ENCODE results near the gene STRIP1.

STRIP1 gene

DNA sequence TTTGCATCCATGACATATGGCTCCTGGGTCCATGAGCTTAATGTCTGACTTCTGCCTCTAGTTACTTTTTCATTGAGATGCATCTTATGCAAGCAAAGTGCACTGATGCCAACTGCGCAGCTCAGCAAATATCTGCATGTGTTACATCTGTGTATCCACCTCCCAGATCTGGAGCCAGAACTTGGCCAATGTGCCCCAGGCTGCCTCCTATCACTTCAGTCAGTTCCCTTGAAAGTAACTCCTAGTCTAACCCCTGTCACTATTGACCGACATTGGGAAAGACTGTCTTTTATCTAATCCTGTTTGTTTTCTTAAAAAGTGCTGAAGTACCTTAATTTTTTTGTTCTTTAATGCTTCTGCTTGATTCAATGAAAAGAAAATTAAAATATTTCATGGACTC lies 58.6 kb downstream of the STRIP1 start:
- peaks cover 2% of the 10 kb centered on the region for H3K4me1 ChIP-seq (ENCODE audit: control insufficient read depth, insufficient read depth, low read length)

DNA sequence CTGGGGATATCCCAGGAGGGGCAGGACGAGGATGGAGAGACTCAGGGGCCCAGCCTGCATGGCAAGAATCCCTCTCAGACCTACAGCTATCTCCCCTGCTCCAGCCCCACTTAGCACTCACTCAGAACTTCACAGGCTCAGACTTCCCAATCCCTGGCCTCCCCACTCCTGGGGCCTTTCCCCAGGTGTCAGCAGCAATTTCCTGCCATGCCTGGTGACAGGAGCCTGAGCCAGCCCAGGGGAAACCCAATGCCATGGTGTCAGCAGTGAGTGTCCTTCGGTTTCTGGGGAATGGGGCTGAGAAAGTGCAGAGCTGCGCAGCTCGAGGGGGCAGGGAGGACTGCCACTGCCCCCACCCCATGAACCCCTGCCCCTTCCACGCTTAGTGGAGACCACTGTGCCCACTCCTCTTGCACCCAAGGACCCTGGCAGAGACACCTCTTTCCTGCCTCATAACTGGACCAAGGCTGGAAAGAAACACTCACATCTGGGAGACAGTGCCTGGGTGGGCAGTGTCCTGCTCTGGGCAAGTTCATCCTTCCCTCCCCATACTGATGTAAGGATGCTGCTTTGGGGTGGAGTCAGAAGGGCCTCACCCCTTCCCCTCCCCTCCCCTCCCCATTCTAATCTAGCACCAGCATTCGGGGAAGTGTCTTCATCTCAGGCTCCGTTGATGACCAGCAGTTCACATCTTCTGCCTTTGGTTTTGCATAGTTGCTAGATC lies 60.7 kb downstream of the STRIP1 start:
- Histone ChIP-seq H3K9ac (ENCODE audit: low read depth, low read length) (no peak overlapping the region), H3K36me3 (ENCODE audit: control insufficient read depth, insufficient read depth, low read length) (no peaks in the 10 kb centered on the region), H3K4me1 (ENCODE audit: control insufficient read depth, insufficient read depth, low read length) (no peaks in the 10 kb centered on the region), H3K27me3 (ENCODE audit: control insufficient read depth, insufficient read depth, low read length) (no peaks in the 10 kb centered on the region), H3K4me3 (ENCODE audit: low read depth, low read length) (no peak overlapping the region), H3K9me3 (ENCODE audit: control insufficient read depth, insufficient read depth, low read length) (no peaks in the 10 kb centered on the region)

More for the DNA sequence above, 58.6 kb downstream of the STRIP1 start:
- no peak overlapping the region for H3K4me3 ChIP-seq (ENCODE audit: low read depth, low read length)
- H3K36me3 ChIP-seq (ENCODE audit: control insufficient read depth, insufficient read depth, low read length): no peaks in the 10 kb centered on the region
- H3K9ac ChIP-seq (ENCODE audit: low read depth, low read length): no peak overlapping the region
- H3K27me3 ChIP-seq (ENCODE audit: control insufficient read depth, insufficient read depth, low read length): peaks cover 5% of the 10 kb centered on the region
- no peaks in the 10 kb centered on the region for H3K9me3 ChIP-seq (ENCODE audit: control insufficient read depth, insufficient read depth, low read length)

DNA sequence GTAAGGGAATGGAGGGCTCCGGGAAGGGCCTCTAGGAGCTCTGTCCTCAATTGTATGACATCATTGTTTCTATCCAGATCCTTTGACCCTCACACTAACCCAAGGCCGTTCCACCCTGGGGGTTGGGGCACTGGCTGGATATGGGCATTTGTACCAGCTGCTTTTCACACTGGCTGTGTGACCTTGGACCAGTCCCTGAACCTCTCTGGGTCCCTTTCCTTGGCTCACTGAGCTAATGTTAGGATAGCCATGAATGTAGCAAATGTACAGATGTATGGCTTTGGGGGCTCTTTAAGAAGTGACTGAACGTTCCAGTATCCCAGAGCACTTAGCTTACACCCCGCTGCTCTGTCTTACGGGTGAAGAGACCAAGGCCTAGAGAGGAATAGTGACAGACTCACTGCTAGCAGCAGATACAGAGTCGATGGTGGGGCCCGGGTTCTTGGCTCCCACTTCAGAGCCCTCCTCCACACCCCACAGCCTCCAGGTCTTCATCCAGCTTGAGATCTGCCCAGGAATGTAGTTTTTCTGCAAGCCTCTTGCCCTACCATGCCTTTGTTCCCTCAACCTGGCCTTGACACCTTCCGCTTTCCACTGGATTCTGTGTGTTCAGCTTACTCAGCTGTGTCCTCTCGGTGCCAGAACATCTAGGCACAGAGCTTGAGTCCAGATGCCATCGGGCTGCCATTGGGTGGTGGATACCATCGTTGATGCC lies 63.2 kb downstream of the STRIP1 start:
- Histone ChIP-seq H3K4me3 (ENCODE audit: low read depth, low read length) (no peak overlapping the region), H3K4me1 (ENCODE audit: control insufficient read depth, insufficient read depth, low read length) (no peaks in the 10 kb centered on the region), H3K9me3 (ENCODE audit: control insufficient read depth, insufficient read depth, low read length) (no peaks in the 10 kb centered on the region), H3K9ac (ENCODE audit: low read depth, low read length) (no peak overlapping the region), H3K36me3 (ENCODE audit: control insufficient read depth, insufficient read depth, low read length) (no peaks in the 10 kb centered on the region), H3K27me3 (ENCODE audit: control insufficient read depth, insufficient read depth, low read length) (no peaks in the 10 kb centered on the region)

DNA sequence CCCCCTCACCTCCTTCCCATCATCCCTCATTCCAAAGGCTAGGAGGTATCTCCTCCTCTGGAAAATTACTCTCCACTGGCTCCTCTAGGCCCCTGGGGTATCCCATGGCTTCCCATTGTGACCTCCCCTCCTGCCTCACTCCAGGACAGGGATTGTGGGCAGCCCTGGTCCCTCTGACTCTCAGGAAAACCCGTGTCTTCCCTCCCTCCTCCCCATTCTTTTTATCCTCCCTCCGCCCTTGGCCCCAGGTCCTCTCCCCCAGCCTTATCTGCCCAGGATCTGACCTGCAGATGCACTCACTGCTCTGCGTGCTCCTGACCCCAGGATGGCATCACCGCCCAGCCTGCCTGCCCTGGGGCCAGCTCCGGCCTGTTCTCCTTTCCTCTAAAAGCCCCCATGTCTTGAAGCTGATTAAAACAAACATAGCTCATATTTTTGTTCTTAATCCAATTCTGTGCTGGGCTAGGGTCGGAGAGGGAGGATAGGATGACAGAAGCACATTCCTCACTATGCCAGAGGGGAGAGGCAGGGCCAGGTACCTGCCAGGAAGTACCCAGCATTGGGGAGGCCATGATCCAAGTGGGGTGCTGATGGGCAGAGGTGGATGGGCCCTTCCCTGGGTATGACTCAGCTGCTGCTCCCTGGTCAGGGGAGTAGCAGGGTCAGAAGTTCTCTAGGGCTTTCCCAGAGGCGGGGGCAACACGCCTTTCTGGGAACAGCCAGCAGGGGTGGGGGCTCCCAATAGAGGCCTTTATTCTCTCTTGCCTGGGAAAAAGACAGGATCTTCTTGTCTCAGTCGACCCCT lies 64.0 kb downstream of the STRIP1 start:
- H3K9me3 ChIP-seq (ENCODE audit: control insufficient read depth, insufficient read depth, low read length): no peaks in the 10 kb centered on the region
- no peaks in the 10 kb centered on the region for H3K36me3 ChIP-seq (ENCODE audit: control insufficient read depth, insufficient read depth, low read length)
- H3K4me1 ChIP-seq (ENCODE audit: control insufficient read depth, insufficient read depth, low read length): no peaks in the 10 kb centered on the region
- H3K27me3 ChIP-seq (ENCODE audit: control insufficient read depth, insufficient read depth, low read length): peaks cover 2% of the 10 kb centered on the region
- no peak overlapping the region for H3K9ac ChIP-seq (ENCODE audit: low read depth, low read length)
- no peak overlapping the region for H3K4me3 ChIP-seq (ENCODE audit: low read depth, low read length)

DNA sequence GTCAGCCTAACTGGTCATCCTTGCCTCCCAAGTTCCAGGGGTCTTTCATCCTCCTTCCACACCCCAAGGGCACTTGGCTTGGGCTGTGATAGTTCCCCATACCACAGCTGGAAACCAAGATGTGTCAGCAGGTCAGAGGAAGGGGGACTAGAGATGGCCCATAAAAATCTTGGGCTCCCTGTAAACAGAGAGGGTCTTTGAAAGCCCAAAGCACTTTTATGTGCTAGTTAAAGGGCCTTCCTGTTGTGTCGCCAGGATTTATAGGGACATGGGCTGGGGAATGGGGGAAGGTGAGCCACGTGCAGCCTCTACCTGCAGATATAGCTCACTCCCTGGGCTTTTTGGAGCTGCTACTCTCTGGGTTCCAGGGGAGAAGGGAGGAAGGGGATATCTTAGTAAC lies 65.9 kb downstream of the STRIP1 start:
- H3K27me3 ChIP-seq (ENCODE audit: control insufficient read depth, insufficient read depth, low read length): peaks cover 2% of the 10 kb centered on the region
- no peaks in the 10 kb centered on the region for H3K4me1 ChIP-seq (ENCODE audit: control insufficient read depth, insufficient read depth, low read length)
- H3K36me3 ChIP-seq (ENCODE audit: control insufficient read depth, insufficient read depth, low read length): no peaks in the 10 kb centered on the region
- no peak overlapping the region for H3K9ac ChIP-seq (ENCODE audit: low read depth, low read length)
- H3K4me3 ChIP-seq (ENCODE audit: low read depth, low read length): no peak overlapping the region
- no peaks in the 10 kb centered on the region for H3K9me3 ChIP-seq (ENCODE audit: control insufficient read depth, insufficient read depth, low read length)

DNA sequence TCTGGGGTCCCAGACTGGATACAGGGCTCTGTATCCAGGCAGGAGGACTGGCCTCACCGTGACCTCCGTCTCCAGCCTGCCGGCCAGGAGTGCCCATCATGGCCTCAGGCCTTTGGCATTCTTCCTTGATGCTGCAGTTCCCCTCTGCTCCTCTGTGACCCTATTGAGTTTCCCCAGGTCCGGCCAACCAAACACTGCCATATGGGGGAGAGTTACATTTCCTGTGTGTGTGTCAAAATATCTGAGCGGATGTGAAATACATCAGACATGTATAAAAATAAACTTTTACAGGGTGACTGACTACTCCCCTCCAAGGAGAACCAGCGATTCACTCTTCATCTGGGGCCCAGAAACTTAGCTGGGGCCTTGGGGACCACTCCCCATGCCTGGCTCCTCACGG lies 67.7 kb downstream of the STRIP1 start:
- Histone ChIP-seq H3K27me3 (ENCODE audit: control insufficient read depth, insufficient read depth, low read length) (peaks cover 4% of the 10 kb centered on the region), H3K4me1 (ENCODE audit: control insufficient read depth, insufficient read depth, low read length) (no peaks in the 10 kb centered on the region), H3K4me3 (ENCODE audit: low read depth, low read length) (no peak overlapping the region), H3K36me3 (ENCODE audit: control insufficient read depth, insufficient read depth, low read length) (no peaks in the 10 kb centered on the region), H3K9ac (ENCODE audit: low read depth, low read length) (no peak overlapping the region), H3K9me3 (ENCODE audit: control insufficient read depth, insufficient read depth, low read length) (no peaks in the 10 kb centered on the region)
